IgD-negative memory B cell (primary cell): ENCODE measurements around the gene IL17B. TPM values are rescaled to one million over a fixed set of nuclear protein-coding genes. Genes with fewer than 3 reads are reported as not detected.
"Not testable (repeated sequence)": the region's sequence is repeated elsewhere in the genome, so short reads cannot be mapped to it uniquely, and the experiment has no call there.

ENCODE experiments used
- H3K27ac Mint-ChIP-seq, 3 donors: one replicate each; pipeline ENCODE4 v1.8.0; 2020 to 2022; ENCODE audit warnings: mild to moderate bottlenecking in 3 of 3, mixed read lengths in 3 of 3, moderate library complexity in 1 of 3
- H3K27me3 Mint-ChIP-seq: one replicate; pipeline ENCODE4 v1.8.0; 2021; ENCODE audit warnings: mixed read lengths
- H3K36me3 Mint-ChIP-seq: one replicate; pipeline ENCODE4 v1.8.0; 2020; ENCODE audit warnings: mild to moderate bottlenecking, mixed read lengths
- H3K4me1 Mint-ChIP-seq, 3 donors: one replicate each; pipeline ENCODE4 v1.8.0; 2020 to 2022; ENCODE audit warnings: mixed read lengths in 3 of 3, mild to moderate bottlenecking in 1 of 3
- H3K4me3 Mint-ChIP-seq, 4 donors: one replicate each; pipeline ENCODE4 v1.8.0; 2020 to 2022; ENCODE audit warnings: mild to moderate bottlenecking in 4 of 4, mixed read lengths in 4 of 4, moderate library complexity in 3 of 4
- H3K9me3 Mint-ChIP-seq, 3 donors: one replicate each; pipeline ENCODE4 v1.8.0; 2020 to 2021; ENCODE audit warnings: mixed read lengths in 3 of 3, mild to moderate bottlenecking in 1 of 3
- polyA plus RNA-seq: library from polyadenylated mRNA; unstranded; fragments of 300-500 nt; fragmentation: Illumina TruSeq; gene quantifications from one replicate; pipeline ENCODE4 v1.2.3, GENCODE V29; 2021

The IL17B gene
- polyA plus RNA-seq, 1 donor from 2014 or later: not detected

DNA sequence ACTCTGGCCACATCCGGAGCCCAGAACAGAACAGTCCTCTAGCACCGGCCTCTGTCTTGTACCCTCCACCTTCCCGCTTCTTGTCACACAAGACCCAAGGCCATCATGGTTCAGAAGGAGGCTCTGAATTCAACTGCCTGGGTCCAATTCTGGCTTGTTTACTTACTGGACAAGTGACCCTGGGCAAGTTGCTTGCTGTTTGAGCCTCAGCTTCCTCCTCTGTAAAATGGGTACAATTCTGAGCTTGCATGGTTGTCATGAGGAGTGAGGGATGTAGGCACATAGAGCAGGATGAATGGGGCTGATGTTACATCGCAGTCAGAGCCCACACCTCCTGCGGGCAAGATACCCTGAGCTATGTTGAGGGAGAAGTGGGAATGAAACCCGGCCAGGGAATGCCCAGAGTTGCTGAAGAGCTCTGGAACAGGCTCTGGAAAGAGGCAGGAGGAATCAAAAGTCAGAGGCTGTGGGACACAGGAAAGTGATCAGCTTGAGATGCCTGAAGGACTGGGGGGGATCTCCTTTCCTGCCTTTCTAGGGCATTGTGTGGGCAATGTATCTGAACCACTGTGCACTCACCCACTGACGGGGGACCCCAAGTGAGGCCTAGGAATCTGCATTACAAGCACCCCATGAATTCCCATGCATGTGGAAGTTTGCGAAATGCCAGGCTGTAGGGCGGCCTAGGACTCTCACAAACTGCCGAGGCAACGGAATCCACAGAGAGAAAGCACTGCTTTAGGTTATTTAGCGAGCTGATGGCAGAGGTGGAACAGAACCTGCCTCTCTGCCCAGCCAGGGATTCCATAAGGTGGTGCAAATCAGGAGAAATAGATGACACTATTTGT is 29.4 kb upstream of the IL17B start:
- Mint-ChIP-seq H3K27ac (no peak overlapping the region), H3K36me3 (no peaks in the 10 kb centered on the region), H3K4me3 (no peak overlapping the region), H3K9me3 (peaks cover 0 to 2% (median 0%) of the 10 kb centered on the region in 3 donors), H3K27me3 (peaks cover 10% of the 10 kb centered on the region), H3K4me1 (no peaks in the 10 kb centered on the region)

DNA sequence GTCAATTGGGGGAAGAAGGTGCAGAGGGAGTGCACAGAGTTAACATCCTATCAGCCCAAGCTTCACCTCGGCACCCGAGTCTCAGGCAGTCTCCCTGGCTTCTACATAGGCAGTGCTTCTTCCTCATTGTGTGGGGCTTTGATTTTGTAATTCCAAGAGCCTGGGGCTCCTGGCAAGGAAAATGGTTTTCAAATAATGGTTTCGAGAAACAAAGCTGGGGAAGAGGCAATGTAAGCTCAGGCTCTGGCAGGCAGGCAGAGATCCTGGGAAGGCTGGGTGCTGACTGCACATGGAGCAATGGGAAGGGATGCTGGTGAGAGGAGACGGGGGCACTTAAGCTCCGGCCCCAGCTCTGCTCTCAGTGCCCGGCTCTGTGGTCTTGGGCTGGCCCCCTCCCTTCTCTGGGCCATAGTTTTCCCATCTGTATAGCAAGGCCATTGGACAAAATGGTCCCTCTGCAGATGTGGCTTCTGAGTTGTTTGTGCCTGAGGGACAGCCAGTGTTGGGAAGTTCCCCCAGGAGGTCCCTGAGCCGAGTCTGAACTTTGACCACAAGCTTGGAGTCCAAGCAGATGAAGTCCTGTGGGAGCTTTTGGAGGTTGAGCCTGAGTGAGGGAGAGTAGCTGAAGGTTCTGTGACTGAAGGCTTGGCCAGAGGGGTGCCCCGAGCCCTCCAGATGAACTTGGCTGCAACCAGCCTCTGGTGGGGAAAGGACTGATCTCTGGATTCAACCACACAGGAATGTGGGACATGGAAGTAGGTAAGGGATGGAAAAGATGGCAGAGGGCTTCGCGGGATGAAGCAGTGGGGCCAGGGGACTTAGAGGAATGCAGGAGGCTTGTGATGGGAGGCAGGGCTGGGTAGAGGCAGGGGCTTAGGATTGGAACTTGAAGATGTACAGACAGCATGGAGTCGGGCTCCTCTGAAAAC is 28.5 kb upstream of the IL17B start:
- H3K36me3 Mint-ChIP-seq: no peaks in the 10 kb centered on the region
- H3K4me1 Mint-ChIP-seq: no peaks in the 10 kb centered on the region
- H3K9me3 Mint-ChIP-seq: peaks cover 0 to 2% (median 0%) of the 10 kb centered on the region in 3 donors
- peaks cover 7% of the 10 kb centered on the region for H3K27me3 Mint-ChIP-seq
- no peak overlapping the region for H3K27ac Mint-ChIP-seq
- no peak overlapping the region for H3K4me3 Mint-ChIP-seq

DNA sequence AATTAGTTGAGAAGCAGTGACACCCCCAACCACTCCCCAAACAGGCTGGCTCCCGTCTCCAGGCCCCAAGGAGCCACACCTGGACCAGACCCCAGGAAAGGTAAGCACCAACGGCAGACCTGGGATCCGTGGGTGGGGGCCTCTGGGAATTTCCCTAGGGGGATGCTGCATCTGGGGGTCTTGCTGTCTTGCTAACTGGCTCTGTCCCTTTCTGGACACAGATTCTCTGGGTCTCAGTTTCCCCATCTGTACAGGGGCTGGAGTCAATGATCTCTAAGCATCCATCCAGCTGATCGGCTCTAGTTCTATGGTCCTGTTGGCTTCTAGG is 27.9 kb upstream of the IL17B start:
- Mint-ChIP-seq H3K27me3 (peaks cover 10% of the 10 kb centered on the region), H3K4me1 (no peaks in the 10 kb centered on the region), H3K4me3 (no peak overlapping the region), H3K36me3 (no peaks in the 10 kb centered on the region), H3K9me3 (peaks cover 0 to 2% (median 0%) of the 10 kb centered on the region in 3 donors), H3K27ac (no peak overlapping the region)

DNA sequence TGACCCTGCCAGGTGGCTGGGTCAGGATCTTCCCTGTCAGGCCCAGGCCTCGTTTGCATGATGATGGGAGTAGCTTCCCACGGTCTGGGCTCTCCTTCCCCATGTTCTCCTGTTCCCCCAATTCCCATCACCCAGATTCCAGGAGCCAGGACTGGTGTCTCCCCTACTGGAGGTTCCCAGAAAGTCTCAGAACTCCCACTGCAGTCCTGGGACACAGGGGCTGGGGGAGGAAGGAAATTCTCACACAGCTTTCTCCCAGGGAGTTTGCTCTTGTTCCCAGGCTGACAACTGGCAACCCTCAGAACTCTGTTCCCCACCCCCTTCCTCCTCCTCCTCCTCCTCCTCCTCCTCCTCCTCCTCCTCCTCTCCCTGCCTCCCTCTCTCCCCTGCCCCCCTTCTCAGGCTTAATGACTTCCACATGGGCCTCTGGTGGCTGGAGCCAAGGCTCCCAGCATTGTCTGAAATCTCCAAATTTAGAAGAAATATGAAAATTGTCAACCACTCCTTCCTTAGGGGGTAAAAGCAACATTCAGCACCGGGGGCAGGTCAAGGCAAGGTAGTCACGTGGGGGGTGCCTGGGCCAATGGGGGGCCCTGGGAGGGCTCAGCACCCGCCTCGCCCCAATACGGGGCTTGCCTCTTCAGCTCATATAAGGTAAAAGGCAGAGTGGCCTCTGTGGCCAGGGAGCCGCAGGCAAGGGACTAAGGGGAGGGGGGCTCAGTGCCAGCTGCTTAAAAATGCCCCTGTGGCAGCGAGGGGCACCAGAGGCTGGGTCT is 27.3 kb upstream of the IL17B start:
- Mint-ChIP-seq H3K4me3 (no peak overlapping the region), H3K9me3 (peaks cover 0 to 2% (median 0%) of the 10 kb centered on the region in 3 donors), H3K27ac (peak overlapping the region in 1 of 3 donors; percentile 83), H3K27me3 (peaks cover 12% of the 10 kb centered on the region), H3K4me1 (no peaks in the 10 kb centered on the region), H3K36me3 (peaks cover 3% of the 10 kb centered on the region)

DNA sequence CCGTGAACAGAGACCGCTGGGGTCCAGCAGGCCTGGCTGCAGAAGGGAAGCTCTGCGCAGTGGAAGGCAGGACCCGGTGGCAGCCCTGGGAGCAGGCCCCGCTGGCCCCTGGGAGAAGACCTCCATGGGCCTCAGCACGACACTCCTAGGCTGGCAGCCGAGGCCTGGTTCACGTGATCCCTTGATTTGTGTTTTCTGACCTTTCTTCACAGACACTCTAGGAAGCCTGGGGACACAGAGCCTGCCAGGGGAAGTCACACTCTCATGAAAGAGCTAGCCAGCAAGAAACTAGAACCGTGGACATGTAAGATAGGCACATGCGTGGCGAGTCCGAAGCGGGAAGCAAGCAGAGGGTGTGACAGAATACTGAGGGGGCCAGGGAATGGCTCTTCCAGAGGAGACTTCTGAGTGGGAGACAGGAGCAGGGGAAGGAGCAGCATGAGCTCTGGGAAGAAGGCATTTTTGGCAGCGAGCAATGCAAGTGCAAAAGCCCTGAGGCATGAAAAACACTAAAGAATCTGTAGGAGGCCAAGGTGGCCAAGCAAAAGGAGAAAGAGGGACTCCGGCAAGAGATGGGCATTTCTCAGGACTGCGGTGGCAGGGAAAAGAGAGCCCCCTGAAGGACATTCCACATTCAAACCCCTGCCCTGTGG is 26.6 kb upstream of the IL17B start:
- Mint-ChIP-seq H3K36me3 (peaks cover 3% of the 10 kb centered on the region), H3K4me3 (no peak overlapping the region), H3K27ac (peak overlapping the region in 1 of 3 donors; percentile 83), H3K4me1 (no peaks in the 10 kb centered on the region), H3K9me3 (peaks cover 0 to 2% (median 0%) of the 10 kb centered on the region in 3 donors), H3K27me3 (peaks cover 13% of the 10 kb centered on the region)

DNA sequence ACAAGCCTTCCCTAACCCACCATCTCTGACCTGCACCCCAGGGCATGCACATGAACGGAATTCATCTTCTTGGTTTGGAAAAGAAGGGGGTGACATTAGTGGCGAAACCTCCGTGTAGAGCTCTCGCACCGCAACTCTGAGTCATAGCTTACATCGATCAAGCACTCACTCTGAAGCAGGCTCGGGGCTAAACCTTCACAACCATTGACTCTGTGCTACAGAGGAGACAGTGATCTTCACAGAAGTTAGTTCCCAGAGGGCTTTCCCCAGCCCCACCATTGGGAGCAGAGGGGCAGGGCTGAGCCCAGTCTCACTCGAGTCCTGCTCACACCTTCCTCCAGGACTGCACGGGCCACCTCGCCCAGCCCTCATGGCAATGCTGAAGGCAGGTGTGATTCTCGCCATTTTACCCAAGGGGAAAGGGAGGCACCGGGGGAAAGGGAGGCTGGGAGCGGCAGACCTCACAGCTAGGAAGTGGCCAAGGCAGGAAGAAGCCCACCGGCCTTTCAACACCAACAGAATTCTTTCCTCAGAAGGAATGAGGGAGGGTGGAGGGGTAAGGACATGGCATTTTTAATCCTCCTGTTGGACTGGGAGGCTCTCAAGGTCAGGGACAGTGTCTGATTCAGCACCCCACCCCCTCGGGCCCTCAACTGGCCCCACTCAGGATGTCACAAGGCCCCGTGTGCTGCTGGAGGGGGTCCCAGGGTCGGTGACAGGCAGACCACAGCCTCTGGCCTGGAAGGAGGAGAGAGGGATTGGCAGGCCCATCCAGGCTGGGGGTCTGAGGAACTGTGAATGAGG is 25.9 kb upstream of the IL17B start:
- no peak overlapping the region for H3K4me3 Mint-ChIP-seq
- H3K27me3 Mint-ChIP-seq: peaks cover 13% of the 10 kb centered on the region
- no peaks in the 10 kb centered on the region for H3K4me1 Mint-ChIP-seq
- peaks cover 0 to 2% (median 0%) of the 10 kb centered on the region in 3 donors for H3K9me3 Mint-ChIP-seq
- H3K36me3 Mint-ChIP-seq: peaks cover 3% of the 10 kb centered on the region
- no peak overlapping the region for H3K27ac Mint-ChIP-seq

DNA sequence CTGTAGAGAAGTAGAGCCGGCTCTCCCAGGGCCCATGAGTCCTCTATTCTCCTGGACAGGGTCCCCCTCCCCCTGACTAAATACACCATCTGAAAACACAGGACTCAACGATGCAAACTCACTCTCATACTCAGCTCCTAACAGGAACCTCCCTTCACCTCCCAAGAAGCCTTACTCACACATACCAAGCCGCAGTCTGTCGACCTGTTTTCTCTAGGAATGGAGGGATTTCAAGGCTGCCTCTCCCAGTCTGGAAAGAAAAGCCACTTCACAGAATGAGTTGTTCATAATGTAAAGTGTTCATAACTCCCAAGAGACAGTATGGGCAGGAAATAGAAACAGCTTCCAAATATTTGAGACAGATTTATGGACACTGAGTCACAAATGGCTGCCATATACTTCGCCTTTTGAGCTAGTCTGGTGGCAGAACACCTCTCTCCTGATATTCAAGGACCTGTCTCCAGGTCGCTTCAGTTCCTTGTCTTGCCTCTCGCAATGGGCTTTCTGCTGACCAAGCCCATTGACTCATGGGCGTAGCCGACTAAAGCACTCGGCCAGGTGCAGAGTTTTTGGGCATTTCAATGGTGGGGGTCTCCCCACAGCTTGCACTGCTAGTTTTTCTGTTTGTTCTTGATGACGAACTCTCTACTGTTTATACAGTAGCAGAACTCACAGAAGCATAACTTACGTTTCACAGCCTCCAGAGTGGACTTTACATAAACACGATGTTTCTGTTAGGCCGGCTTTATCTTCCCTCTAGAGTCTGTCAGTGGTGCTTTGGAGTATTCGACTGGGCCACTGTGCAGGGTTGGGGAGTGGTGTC is 25.0 kb upstream of the IL17B start:
- Mint-ChIP-seq H3K27ac (no peak overlapping the region), H3K9me3 (peaks cover 0 to 2% (median 0%) of the 10 kb centered on the region in 3 donors), H3K4me3 (no peak overlapping the region), H3K27me3 (peaks cover 13% of the 10 kb centered on the region), H3K36me3 (peaks cover 3% of the 10 kb centered on the region), H3K4me1 (no peaks in the 10 kb centered on the region)

DNA sequence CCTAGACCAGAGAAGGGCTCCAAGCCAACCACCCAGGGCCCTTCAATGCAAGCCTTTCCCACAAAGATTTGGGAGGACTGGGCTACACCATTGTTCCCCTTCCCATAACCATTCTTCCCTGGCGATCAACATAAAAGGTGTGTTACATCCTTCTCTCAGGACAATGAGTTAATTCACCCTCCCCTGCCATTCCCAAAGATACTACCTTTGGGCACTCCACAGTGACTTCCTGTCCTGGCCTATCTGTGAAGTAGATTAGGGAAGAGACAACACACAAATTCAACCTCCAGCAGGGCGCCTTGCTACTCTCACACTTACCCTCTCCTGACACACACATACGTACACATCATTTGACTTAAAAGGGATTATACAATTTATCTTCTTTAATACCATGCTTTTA is 23.2 kb upstream of the IL17B start:
- H3K27ac Mint-ChIP-seq: no peak overlapping the region
- H3K27me3 Mint-ChIP-seq: peaks cover 9% of the 10 kb centered on the region
- peaks cover 3% of the 10 kb centered on the region for H3K36me3 Mint-ChIP-seq
- peaks cover 0 to 2% (median 0%) of the 10 kb centered on the region in 3 donors for H3K9me3 Mint-ChIP-seq
- no peak overlapping the region for H3K4me3 Mint-ChIP-seq
- H3K4me1 Mint-ChIP-seq: no peaks in the 10 kb centered on the region

DNA sequence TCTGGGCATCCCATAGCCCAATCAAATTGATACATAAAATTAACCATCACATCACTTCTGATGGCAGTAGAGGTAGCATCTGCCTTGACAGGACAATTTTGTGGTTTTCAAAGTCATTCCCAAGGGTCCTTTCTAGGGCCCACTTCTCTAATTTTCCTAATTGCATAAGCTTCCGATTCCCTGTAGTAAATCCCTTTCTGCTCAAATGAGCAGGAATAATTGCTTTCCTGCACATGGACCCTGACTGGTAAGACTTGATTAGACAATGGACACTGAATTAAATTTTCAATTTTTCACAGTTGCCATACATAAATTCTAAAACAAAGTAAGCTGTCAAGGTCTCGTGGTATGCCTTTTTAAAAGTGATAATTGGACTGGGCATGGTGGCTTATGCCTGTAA is 22.0 kb upstream of the IL17B start:
- peaks cover 0 to 2% (median 0%) of the 10 kb centered on the region in 3 donors for H3K9me3 Mint-ChIP-seq
- no peak overlapping the region for H3K4me3 Mint-ChIP-seq
- H3K36me3 Mint-ChIP-seq: peaks cover 3% of the 10 kb centered on the region
- H3K4me1 Mint-ChIP-seq: no peaks in the 10 kb centered on the region
- peaks cover 9% of the 10 kb centered on the region for H3K27me3 Mint-ChIP-seq
- no peak overlapping the region for H3K27ac Mint-ChIP-seq

DNA sequence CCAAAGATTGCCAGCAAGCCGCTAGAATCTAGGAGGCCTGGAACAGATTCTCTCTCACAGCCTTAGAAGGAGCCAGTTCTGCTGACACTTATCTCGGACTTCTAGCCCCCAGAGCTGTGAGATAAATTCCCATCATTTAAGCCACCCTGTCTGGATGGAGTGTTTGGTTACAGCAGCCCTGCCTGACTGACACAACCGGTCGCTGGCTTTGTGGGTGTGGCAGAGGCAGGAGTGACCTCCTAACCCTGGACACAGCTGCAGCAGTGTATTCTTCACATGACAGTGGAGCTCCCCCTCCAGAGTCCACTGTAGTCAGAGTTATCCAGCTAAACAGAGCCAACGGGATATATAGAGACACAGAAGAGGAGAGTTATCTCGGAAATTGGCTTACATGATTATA is 21.2 kb upstream of the IL17B start:
- no peaks in the 10 kb centered on the region for H3K4me1 Mint-ChIP-seq
- H3K9me3 Mint-ChIP-seq: peaks cover 0 to 2% (median 0%) of the 10 kb centered on the region in 3 donors
- no peak overlapping the region for H3K27ac Mint-ChIP-seq
- H3K36me3 Mint-ChIP-seq: peaks cover 3% of the 10 kb centered on the region
- H3K27me3 Mint-ChIP-seq: peaks cover 9% of the 10 kb centered on the region
- no peak overlapping the region for H3K4me3 Mint-ChIP-seq

DNA sequence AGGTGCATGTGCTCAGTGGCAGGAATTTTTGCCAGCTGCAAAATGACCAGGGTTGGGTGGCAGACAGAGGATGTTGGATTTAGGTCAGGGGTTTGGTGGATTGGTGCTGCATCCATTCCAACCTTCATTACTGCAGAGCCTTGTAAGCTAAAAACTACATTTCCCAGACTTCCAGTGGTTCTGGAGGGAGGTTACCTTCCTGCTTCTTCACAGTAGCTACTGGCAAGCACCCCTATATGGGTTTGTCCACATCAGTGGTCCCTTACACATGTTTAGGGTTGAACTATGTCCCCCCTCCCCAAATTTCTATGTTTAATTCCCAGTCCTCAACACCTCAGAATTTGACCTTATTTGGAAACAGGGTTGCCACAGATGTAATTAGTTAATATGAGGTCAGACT is 20.7 kb upstream of the IL17B start:
- Mint-ChIP-seq H3K4me3 (no peak overlapping the region), H3K9me3 (peaks cover 0 to 2% (median 0%) of the 10 kb centered on the region in 3 donors), H3K27ac (no peak overlapping the region), H3K36me3 (peaks cover 3% of the 10 kb centered on the region), H3K4me1 (no peaks in the 10 kb centered on the region), H3K27me3 (peaks cover 9% of the 10 kb centered on the region)

DNA sequence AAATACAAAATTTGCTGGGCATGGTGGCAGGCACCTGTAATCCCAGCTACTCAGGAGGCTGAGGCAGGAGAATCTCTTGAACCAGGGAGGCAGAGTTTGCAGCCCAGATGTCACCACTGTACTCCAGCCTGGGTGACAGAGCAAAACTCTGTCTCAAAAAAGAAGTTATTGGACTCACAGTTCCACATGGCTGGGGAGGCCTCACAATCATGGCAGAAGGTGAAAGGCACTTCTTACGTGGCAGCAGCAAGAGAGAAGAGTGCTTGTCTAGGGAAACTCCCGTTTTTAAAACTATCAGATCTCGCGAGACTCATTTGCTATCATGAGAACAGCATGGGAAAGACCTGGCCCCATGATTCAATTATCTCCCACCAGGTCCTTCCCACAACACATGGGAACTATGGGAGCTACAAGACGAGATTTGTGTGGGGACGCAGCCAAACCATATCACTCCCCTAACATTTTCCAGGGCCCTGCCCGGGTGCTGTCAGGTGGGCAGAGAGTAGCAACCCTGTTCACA is 19.7 kb upstream of the IL17B start:
- not testable (repeated sequence) for H3K36me3 Mint-ChIP-seq, H3K9me3 Mint-ChIP-seq, H3K4me3 Mint-ChIP-seq, H3K27ac Mint-ChIP-seq, H3K4me1 Mint-ChIP-seq, H3K27me3 Mint-ChIP-seq

DNA sequence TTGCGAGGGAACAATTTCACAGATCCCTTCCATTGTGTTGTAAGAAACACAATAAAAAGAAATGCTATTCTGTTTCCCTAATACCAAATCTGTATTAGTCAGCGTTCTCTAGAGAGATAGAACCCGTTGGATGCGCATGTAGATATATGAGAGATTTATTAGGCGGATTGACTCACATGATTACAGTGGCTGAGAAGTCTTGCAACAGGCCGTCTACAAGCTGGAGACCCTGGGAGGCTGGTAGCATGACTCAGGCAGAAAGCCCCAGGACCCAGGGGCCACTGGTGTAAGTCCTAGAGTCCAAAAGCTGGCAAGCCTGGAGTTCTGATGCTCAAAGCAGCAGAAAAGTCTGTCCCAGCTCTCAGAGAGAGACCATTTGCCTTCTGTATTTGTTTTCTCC is 18.4 kb upstream of the IL17B start:
- H3K4me3 Mint-ChIP-seq: no peak overlapping the region
- H3K36me3 Mint-ChIP-seq: peaks cover 3% of the 10 kb centered on the region
- H3K9me3 Mint-ChIP-seq: no peaks in the 10 kb centered on the region
- H3K4me1 Mint-ChIP-seq: no peaks in the 10 kb centered on the region
- H3K27me3 Mint-ChIP-seq: peaks cover 9% of the 10 kb centered on the region
- H3K27ac Mint-ChIP-seq: no peak overlapping the region
